Right forelimb (tissue), 1 donor: ENCODE data around the gene ZBTB2.
"Not testable (repeated sequence)": the region's sequence is repeated elsewhere in the genome, so short reads cannot be mapped to it uniquely, and the experiment has no call there.

Experiments
- DNase-seq: peaks from one replicate; pipeline ENCODE4 v3.0.0-alpha.2; 2018

ZBTB2 gene

GRCh38 chr6:151365233-151365632 is 26.1 kb downstream of the ZBTB2 start:
- no peak for DNase-seq

GRCh38 chr6:151359486-151359885 is 31.9 kb downstream of the ZBTB2 start:
- no peak for DNase-seq

- no peak for DNase-seq
These were observed 32.9 kb downstream of the ZBTB2 start for GRCh38 chr6:151358475-151358874.

GRCh38 chr6:151357758-151358436 is 33.5 kb downstream of the ZBTB2 start:
- DNase-seq: no peak

GRCh38 chr6:151356983-151357382 is 34.4 kb downstream of the ZBTB2 start:
- not testable (repeated sequence) for DNase-seq

- DNase-seq: no peak
These were observed 37.6 kb downstream of the ZBTB2 start for GRCh38 chr6:151353795-151354194.

GRCh38 chr6:151352410-151353396 is 38.7 kb downstream of the ZBTB2 start:
- DNase-seq: no peak

GRCh38 chr6:151351731-151352130 is 39.6 kb downstream of the ZBTB2 start:
- no peak for DNase-seq

GRCh38 chr6:151351146-151351700 is 40.1 kb downstream of the ZBTB2 start:
- DNase-seq: no peak

GRCh38 chr6:151350442-151351145 is 40.8 kb downstream of the ZBTB2 start:
- no peak for DNase-seq

GRCh38 chr6:151349651-151350270 is 41.6 kb downstream of the ZBTB2 start:
- no peak for DNase-seq

GRCh38 chr6:151342750-151343149 is 48.6 kb downstream of the ZBTB2 start:
- not testable (repeated sequence) for DNase-seq

- no peak for DNase-seq
These were observed 49.7 kb downstream of the ZBTB2 start for GRCh38 chr6:151341476-151342195.

GRCh38 chr6:151340219-151340978 is 51.0 kb downstream of the ZBTB2 start:
- DNase-seq: no peak

- no peak for DNase-seq
These were observed 52.0 kb downstream of the ZBTB2 start for GRCh38 chr6:151339369-151339768.

- no peak for DNase-seq
These were observed 52.6 kb downstream of the ZBTB2 start for GRCh38 chr6:151338651-151339200.

- no peak for DNase-seq
These were observed 55.4 kb downstream of the ZBTB2 start for GRCh38 chr6:151335930-151336329.

GRCh38 chr6:151330130-151330696 is 61.1 kb downstream of the ZBTB2 start:
- DNase-seq: no peak

GRCh38 chr6:151327101-151327500 is 64.3 kb downstream of the ZBTB2 start:
- no peak for DNase-seq

GRCh38 chr6:151326116-151326825 is 65.1 kb downstream of the ZBTB2 start:
- no peak for DNase-seq
